Karpas-422 (cell line): ENCODE measurements around the gene TM4SF5. TPM values are rescaled to one million over a fixed set of nuclear protein-coding genes. Genes with fewer than 3 reads are reported as not detected.

Experiments used
- DNase-seq: peaks from one replicate; pipeline ENCODE4 v3.0.0-alpha.2; 2015
- H2AFZ ChIP-seq: fragments of 200-600 bp; sonication (generic); 2 replicates; pipeline ENCODE4 v1.6.1; 2014; ENCODE audit warnings: antibody characterized with exemption, low read length, mixed read lengths
- H3K27ac ChIP-seq: fragments of 200-600 bp; sonication (generic); 2 replicates; pipeline ENCODE4 v1.5.1; 2014; ENCODE audit warnings: mild to moderate bottlenecking, low read length, moderate library complexity
- H3K27me3 ChIP-seq: fragments of 200-600 bp; sonication (generic); 2 replicates; pipeline ENCODE4 v1.6.1; 2014; ENCODE audit warnings: low read length, mixed read lengths
- H3K36me3 ChIP-seq: fragments of 200-600 bp; sonication (generic); 2 replicates; pipeline ENCODE4 v1.6.1; 2014; ENCODE audit warnings: low read length, mixed read lengths; ENCODE audit not compliant: insufficient read depth
- H3K4me1 ChIP-seq: fragments of 200-600 bp; sonication (generic); 2 replicates; pipeline ENCODE4 v1.6.1; 2014; ENCODE audit warnings: mild to moderate bottlenecking, low read length, mixed read lengths
- H3K4me2 ChIP-seq: fragments of 200-600 bp; sonication (generic); 2 replicates; pipeline ENCODE4 v1.6.1; 2014; ENCODE audit warnings: low read length, low read depth, mild to moderate bottlenecking; ENCODE audit not compliant: poor library complexity, severe bottlenecking
- H3K4me3 ChIP-seq: fragments of 200-600 bp; sonication (generic); 2 replicates; pipeline ENCODE4 v1.5.1; 2014; ENCODE audit warnings: mild to moderate bottlenecking, antibody characterized with exemption, low read length, mixed read lengths
- H3K79me2 ChIP-seq: fragments of 200-600 bp; sonication (generic); 2 replicates; pipeline ENCODE4 v1.6.1; 2014; ENCODE audit warnings: mild to moderate bottlenecking, low read length, mixed read lengths
- H3K9ac ChIP-seq: fragments of 200-600 bp; sonication (generic); 2 replicates; pipeline ENCODE4 v1.6.0; 2014; ENCODE audit warnings: low read length
- H3K9me2 ChIP-seq: fragments of 200-600 bp; sonication (generic), shearing (Covaris generic); replicated peaks from 2 replicates; pipeline ENCODE4 v1.6.0; 2014; ENCODE audit warnings: mild to moderate bottlenecking, low read length, moderate library complexity; ENCODE audit not compliant: insufficient read depth
- H3K9me3 ChIP-seq: fragments of 300-700, 200-600 bp; sonication (generic); 2 replicates; pipeline ENCODE4 v1.6.1; 2014; ENCODE audit warnings: low read length, mixed read lengths
- H4K20me1 ChIP-seq: fragments of 200-600 bp; sonication (generic); 2 replicates; pipeline ENCODE4 v1.6.1; 2014; ENCODE audit warnings: mild to moderate bottlenecking, antibody characterized with exemption, low read length, low read depth; ENCODE audit not compliant: insufficient read depth
- total RNA-seq: library from RNA; depleted of rRNA; stranded (reverse); fragments of >200 nt; shearing (Covaris generic); gene quantifications from 2 replicates; pipeline ENCODE4 v1.2.3, GENCODE V29; 2014; ENCODE audit warnings: low replicate concordance

The TM4SF5 gene
- total RNA-seq, 1 experiment from 2014 or later, result not detected

DNA sequence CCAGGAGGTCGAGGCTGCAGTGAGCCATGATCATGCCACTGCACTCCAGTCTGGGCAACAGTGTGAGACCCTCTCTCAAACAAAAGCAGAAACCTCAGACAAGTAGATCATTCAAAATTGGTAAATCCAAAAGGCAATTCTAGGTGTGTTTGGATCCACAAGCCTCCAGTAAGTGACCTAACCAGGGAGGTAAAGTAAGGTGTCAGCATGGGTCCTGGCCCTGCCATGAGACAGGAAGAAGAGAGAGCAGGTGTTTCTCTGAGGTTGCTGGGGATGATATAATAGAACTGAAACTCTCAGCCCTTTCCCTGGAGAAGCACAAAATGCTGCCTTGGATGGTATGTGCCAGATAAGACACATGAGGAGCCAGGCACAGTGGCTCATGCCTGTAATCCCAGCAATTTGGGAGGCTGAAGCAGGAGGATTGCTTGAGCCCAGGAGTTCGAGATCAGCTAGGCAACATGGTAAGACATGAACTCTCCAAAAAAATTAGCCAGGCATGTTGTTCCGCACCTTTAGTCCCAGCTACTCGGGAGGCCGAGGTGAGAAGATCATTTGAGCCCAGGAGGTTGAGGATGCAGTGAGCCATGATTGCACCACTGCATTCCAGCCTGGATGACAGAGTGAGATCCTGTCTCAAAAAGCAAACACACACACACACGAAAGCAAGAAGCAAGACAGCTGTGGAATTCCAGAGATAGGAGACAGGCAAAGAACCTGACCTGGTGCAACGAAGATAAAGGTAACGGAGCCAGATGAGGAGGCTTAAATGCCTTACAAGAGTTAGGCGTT, 6.5 kb downstream of the TM4SF5 start:
- H3K4me1 ChIP-seq, result no peaks in the 10 kb centered on the region
- H2AFZ ChIP-seq, result no peak overlapping the region
- no peak for DNase-seq
- H3K27me3 ChIP-seq, result no peaks in the 10 kb centered on the region
- no peak overlapping the region for H3K27ac ChIP-seq
- H3K4me3 ChIP-seq, result no peak overlapping the region
- no peaks in the 10 kb centered on the region for H3K36me3 ChIP-seq
- no peaks in the 10 kb centered on the region for H3K9me2 ChIP-seq
- H3K9me3 ChIP-seq, result no peaks in the 10 kb centered on the region
- H3K9ac ChIP-seq, result no peak overlapping the region
- H3K4me2 ChIP-seq, result no peak overlapping the region
- no peaks in the 10 kb centered on the region for H3K79me2 ChIP-seq
- H4K20me1 ChIP-seq, result no peaks in the 10 kb centered on the region

DNA sequence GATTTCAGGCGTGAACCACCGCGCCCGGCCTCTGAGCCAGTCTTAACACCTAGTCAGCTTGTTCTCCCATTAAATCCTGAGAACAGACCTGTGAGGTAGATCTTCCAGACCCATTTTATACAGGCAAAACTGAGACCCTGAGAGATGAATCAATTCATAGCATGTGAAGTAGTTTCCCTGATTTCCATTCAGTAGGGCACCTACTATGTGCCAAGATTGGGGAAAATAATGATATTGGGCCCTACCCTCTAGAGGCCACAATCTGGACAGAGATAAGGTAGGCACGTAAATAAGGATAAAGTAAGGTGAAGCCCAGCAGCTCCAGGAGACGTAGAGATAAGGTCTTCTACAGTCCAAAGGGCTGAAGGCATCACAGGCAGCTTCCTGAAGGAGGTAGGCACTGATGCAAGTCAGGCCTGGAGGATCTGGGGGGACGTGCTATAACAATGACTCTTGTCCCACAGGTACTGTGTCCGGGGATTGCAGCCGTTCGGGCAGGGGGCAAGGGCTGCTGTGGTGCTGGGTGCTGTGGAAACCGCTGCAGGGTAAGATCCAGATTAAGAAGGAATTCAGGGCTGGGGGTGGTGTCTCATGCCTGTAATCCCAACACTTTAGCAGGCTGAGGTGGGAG, 8.8 kb downstream of the TM4SF5 start:
- no peak overlapping the region for H3K4me2 ChIP-seq
- DNase-seq, result no peak
- H3K9me2 ChIP-seq, result no peaks in the 10 kb centered on the region
- H4K20me1 ChIP-seq, result no peaks in the 10 kb centered on the region
- no peak overlapping the region for H3K27ac ChIP-seq
- H3K9ac ChIP-seq, result no peak overlapping the region
- H3K79me2 ChIP-seq, result no peaks in the 10 kb centered on the region
- H3K27me3 ChIP-seq, result no peaks in the 10 kb centered on the region
- H3K9me3 ChIP-seq, result no peaks in the 10 kb centered on the region
- no peak overlapping the region for H2AFZ ChIP-seq
- H3K4me1 ChIP-seq, result no peaks in the 10 kb centered on the region
- no peak overlapping the region for H3K4me3 ChIP-seq
- no peaks in the 10 kb centered on the region for H3K36me3 ChIP-seq

DNA sequence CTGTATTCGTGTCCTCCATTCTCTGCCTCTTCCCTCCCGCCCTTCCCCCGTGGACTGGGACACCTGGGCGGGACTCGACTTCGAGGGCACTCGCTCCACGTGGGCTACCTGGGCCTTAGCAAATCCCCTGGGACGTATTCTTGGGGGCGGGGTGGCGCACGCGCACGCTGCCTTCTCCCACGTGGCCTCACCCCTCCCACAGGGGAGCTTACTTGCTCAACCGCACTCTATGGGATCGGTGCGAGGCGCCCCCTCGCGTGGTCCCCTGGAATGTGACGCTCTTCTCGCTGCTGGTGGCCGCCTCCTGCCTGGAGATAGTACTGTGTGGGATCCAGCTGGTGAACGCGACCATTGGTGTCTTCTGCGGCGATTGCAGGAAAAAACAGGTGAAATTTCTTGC, 11.0 kb downstream of the TM4SF5 start:
- no peaks in the 10 kb centered on the region for H3K27me3 ChIP-seq
- H3K4me3 ChIP-seq, result no peak overlapping the region
- no peaks in the 10 kb centered on the region for H3K4me1 ChIP-seq
- no peaks in the 10 kb centered on the region for H3K9me3 ChIP-seq
- no peaks in the 10 kb centered on the region for H3K79me2 ChIP-seq
- H3K9me2 ChIP-seq, result no peaks in the 10 kb centered on the region
- DNase-seq, result no peak
- no peak overlapping the region for H3K4me2 ChIP-seq
- no peak overlapping the region for H2AFZ ChIP-seq
- no peak overlapping the region for H3K9ac ChIP-seq
- H4K20me1 ChIP-seq, result no peaks in the 10 kb centered on the region
- H3K36me3 ChIP-seq, result no peaks in the 10 kb centered on the region
- no peak overlapping the region for H3K27ac ChIP-seq

DNA sequence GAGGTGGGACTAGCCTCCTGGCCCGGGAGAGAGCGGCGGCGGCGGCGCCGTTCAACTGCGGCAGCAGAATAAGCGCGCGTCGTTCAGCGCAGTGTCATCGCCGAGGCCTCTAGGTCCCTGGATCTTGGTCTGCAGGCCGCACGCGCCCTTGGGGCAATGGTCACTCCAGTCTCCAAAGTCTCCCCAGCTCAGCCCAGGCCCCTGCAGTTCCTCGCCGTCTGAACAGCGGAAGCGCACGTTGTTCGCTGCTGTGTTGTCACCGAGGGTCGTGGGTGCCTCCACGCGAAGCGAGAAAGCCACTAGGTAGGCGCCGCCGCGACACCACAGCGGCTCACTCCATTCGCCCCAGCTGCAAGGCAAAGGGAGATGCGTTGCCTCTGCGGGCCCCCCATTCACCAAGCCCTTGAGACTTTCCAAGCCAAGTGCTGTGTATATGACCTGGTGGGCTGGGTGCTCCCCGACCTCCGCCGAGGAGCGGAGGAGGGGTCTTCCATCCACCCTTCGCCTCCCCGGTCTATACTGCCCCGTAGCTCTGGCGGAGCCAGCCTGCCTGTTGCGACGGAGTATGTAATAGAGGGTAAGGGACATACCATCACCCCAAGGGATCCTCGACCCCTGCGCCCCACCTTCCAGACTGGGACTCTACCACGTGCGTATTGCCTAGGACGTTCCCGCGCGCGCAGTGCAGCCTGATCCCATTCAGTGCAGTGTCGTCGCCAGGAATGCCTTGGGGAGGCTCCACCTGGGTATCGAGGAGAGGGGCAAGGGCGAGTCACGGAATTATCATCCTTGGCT, 13.8 kb downstream of the TM4SF5 start:
- Histone ChIP-seq H3K4me3 (no peak overlapping the region), H3K36me3 (no peaks in the 10 kb centered on the region), H3K27ac (no peak overlapping the region), H3K4me1 (peaks cover 14% of the 10 kb centered on the region), H4K20me1 (no peaks in the 10 kb centered on the region), H3K9me2 (no peaks in the 10 kb centered on the region), H2AFZ (no peak overlapping the region), H3K4me2 (no peak overlapping the region), H3K27me3 (no peaks in the 10 kb centered on the region), H3K79me2 (no peaks in the 10 kb centered on the region), H3K9me3 (no peaks in the 10 kb centered on the region), H3K9ac (no peak overlapping the region)
- DNase-seq, result no peak

DNA sequence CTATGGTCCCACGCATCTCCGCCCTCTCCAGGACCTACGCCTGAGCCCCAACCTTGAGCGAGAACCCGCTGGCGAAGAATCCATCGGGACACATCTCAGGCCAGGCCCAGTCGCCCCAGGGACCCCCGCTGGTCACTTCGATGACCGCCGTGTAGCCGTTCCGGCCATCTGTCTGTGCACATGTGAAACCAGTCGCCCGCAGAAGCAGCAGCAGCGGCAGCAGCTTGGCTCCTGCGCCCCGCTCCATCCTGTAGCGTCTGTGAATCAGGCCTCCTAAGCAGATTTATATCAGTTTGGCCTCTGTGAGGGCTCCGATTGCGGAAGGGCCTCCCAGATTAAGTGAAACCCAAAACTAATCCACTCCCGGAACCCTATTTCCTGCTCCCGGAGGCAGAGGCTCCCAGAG, 14.4 kb downstream of the TM4SF5 start, which contains the start of gene VMO1:
VMO1 (minus strand) TSS at position 259 of the 406 bp plus-strand sequence; CDS start at position 247, 12 bp downstream.
- no peak for DNase-seq
- Histone ChIP-seq H3K9me3 (no peaks in the 10 kb centered on the region), H3K79me2 (no peaks in the 10 kb centered on the region), H3K4me2 (no peak within 1 kb of the TSS), H3K4me3 (no peak within 1 kb of the TSS), H3K36me3 (no peaks in the 10 kb centered on the region), H3K27ac (no peak within 1 kb of the TSS), H3K4me1 (peaks cover 18% of the 10 kb centered on the region), H3K9ac (no peak within 1 kb of the TSS), H2AFZ (no peak within 1 kb of the TSS), H3K27me3 (no peaks in the 10 kb centered on the region), H4K20me1 (no peaks in the 10 kb centered on the region), H3K9me2 (no peaks in the 10 kb centered on the region)

DNA sequence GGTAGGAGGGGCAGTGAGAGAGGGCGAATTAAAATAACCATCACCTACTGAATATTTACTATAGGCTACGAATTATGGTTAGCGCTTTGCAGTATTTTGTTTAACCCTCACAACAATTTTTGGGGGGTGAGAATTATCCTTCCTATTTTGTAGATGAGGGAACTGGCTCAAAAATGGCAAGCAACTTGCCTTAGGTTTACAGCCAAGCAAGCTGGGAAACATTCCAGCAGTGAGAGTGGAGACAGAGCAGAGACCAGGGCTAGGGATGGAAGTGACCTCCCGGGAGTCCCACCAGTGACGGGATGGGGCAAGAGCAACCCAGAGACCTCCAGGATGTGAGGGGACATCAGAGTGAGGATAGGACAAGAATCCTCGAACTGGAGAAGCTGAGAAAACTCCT, 14.8 kb downstream of the TM4SF5 start:
- no peak overlapping the region for H3K9ac ChIP-seq
- no peaks in the 10 kb centered on the region for H4K20me1 ChIP-seq
- no peaks in the 10 kb centered on the region for H3K9me2 ChIP-seq
- no peaks in the 10 kb centered on the region for H3K36me3 ChIP-seq
- no peak overlapping the region for H3K4me2 ChIP-seq
- no peaks in the 10 kb centered on the region for H3K9me3 ChIP-seq
- H3K4me3 ChIP-seq, result no peak overlapping the region
- no peak overlapping the region for H3K27ac ChIP-seq
- H3K4me1 ChIP-seq, result peaks cover 18% of the 10 kb centered on the region
- no peaks in the 10 kb centered on the region for H3K79me2 ChIP-seq
- DNase-seq, result no peak
- no peak overlapping the region for H2AFZ ChIP-seq
- no peaks in the 10 kb centered on the region for H3K27me3 ChIP-seq

DNA sequence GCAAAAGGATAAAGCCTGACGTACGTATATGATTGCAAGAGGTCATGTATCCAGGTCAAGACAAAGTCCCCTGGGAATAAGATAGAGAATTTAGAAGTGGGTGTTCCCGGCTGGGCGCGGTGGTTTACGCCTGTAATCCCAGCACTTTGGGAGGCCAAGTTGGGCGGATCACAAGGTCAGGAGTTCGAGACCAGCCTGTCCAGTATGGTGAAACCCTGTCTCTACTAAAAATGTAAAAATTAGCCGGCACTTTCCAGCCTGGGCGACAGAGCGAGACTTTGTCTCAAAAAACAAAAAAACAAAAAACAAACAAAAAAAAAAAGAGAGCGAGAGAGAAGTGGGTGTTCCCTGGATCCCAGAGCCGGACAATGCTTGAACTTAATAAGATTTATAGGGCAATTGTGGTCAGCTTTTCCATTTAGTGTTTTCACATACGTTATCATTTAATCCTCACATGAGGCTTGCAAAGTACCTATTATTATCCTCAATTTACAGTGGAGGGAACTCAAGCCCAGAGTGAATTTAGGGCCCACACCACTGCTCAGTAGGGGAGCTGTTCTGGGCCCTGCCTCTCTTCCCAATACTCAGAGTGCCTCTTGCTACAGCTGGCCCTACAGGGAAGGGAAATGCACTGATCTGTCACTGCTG, 16.6 kb downstream of the TM4SF5 start:
- Histone ChIP-seq H3K27ac (no peak overlapping the region), H3K9ac (no peak overlapping the region), H3K4me1 (peaks cover 18% of the 10 kb centered on the region), H3K27me3 (no peaks in the 10 kb centered on the region), H2AFZ (no peak overlapping the region), H3K36me3 (no peaks in the 10 kb centered on the region), H3K9me2 (no peaks in the 10 kb centered on the region), H3K79me2 (no peaks in the 10 kb centered on the region), H3K4me2 (no peak overlapping the region), H3K4me3 (no peak overlapping the region), H3K9me3 (no peaks in the 10 kb centered on the region), H4K20me1 (no peaks in the 10 kb centered on the region)
- DNase-seq, result no peak
